GM12878 (cell line): ENCODE data around the gene CASR.

Source experiments
- CTCF ChIP-seq, 3 experiments: IDR thresholded peaks in 2 of 3; conservative IDR thresholded peaks in 1 of 3; 2 replicates each; pipeline ENCODE4 v1.5.1; 2011; ENCODE audit warnings: low read depth in 3 of 3, low read length in 3 of 3, mild to moderate bottlenecking in 3 of 3, control low read depth in 2 of 3, moderate library complexity in 2 of 3, inconsistent platforms in 1 of 3, mixed read lengths in 1 of 3; ENCODE audit not compliant: control insufficient read depth in 2 of 3, insufficient read depth in 1 of 3; ENCODE audit errors: extremely low read depth in 1 of 3
- EZH2 ChIP-seq: IDR thresholded peaks from 2 replicates; pipeline ENCODE4 v1.6.1; 2012; ENCODE audit warnings: low read depth, mild to moderate bottlenecking, control low read depth, inconsistent platforms, low read length, borderline replicate concordance; ENCODE audit not compliant: control insufficient read depth
- HDGF ChIP-seq: fragments of 450-650 bp; IDR thresholded peaks from 2 replicates; pipeline ENCODE4 v1.6.1; 2016; ENCODE audit warnings: antibody characterized with exemption
- IRF4 ChIP-seq: IDR thresholded peaks from 2 replicates; pipeline ENCODE4 v1.6.1; 2011; ENCODE audit warnings: low read depth, low read length
- JUND ChIP-seq: IDR thresholded peaks from 2 replicates; pipeline ENCODE4 v1.6.1; 2012; ENCODE audit warnings: low read depth, mild to moderate bottlenecking, low read length, improper control_type of control experiment, moderate library complexity
- KDM1A ChIP-seq: fragments of 200-600 bp; sonication (generic); IDR thresholded peaks from 2 replicates; pipeline ENCODE4 v1.6.1; 2016; ENCODE audit warnings: borderline replicate concordance
- POLR2AphosphoS5 ChIP-seq: IDR thresholded peaks from 2 replicates; pipeline ENCODE4 v1.6.1; 2011; ENCODE audit warnings: mild to moderate bottlenecking, low read length, inconsistent platforms
- SREBF2 ChIP-seq: IDR thresholded peaks from 2 replicates; pipeline ENCODE4 v1.6.1; 2012; ENCODE audit warnings: mild to moderate bottlenecking, low read length
- TAF1 ChIP-seq: IDR thresholded peaks from 2 replicates; pipeline ENCODE4 v1.6.1; 2011; ENCODE audit warnings: mild to moderate bottlenecking, low read depth, low read length, borderline replicate concordance
- YY1 ChIP-seq: IDR thresholded peaks from 2 replicates; pipeline ENCODE4 v1.6.1; 2011; ENCODE audit warnings: low read depth, mild to moderate bottlenecking, low read length
- ZNF592 ChIP-seq: fragments of 450-650 bp; IDR thresholded peaks from 2 replicates; pipeline ENCODE4 v1.6.1; 2017; ENCODE audit warnings: mild to moderate bottlenecking, moderate library complexity
- TF ChIP-seq, protein P1 (sequence below): IDR thresholded peaks from 2 replicates; pipeline ENCODE4 v1.6.1; 2011; ENCODE audit warnings: mild to moderate bottlenecking, low read depth, low read length, moderate library complexity; ENCODE audit not compliant: insufficient replicate concordance
- TF ChIP-seq, protein P2 (sequence below): IDR thresholded peaks from 2 replicates; pipeline ENCODE4 v1.6.1; 2012; ENCODE audit warnings: mild to moderate bottlenecking, low read depth, low read length

DNA sequence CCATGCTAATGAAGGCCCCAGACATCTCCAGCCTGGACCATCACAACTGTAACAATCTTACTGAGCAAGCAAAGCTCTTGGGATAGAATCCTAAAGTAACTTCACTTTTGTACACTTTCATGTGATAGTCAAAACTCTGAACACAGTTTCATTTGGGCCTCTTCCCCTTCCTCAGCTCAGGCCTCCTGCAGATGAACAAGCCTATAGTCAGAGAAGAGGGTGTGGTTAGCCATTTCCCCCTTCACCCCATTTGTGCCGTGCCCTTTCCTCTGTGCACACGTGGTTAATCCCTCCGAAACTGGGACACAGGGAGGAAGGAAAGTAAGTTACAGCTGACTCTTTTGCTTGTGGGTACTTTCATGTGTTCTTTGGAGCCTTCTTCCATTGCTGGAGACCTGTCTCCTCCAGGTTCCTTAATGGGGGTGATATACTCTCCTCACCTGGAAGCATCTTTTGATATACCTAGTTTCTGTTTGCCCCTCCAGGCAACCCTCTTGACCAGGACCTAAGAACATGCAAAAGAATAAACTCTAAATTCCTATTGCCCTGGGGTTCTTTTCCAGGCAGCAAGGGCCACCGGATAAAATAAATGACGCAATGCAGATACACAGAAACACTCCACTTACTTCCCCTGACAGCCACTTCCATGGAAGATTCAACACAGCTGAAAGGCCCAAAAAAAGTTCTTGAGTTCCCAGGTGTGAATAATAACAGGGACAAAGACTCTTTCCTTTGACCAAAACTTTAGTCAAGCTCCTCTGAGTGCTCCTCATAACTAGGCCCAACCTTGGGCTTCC lies 112.0 kb downstream of the CASR start:
- TF ChIP-seq POLR2AphosphoS5: no peak
- no peak for TF ChIP-seq CTCF (IDR thresholded peaks at IDR 0.05 in 2 of 3, conservative IDR thresholded peaks at IDR 0.05 in 1 of 3; ENCODE audit: control insufficient read depth in 2 of 3, extremely low read depth in 1 of 3, insufficient read depth in 1 of 3, low read depth in 3 of 3, low read length in 3 of 3)
- no peak for TF ChIP-seq YY1
- TF ChIP-seq SREBF2: no peak
- TF ChIP-seq ZNF592: no peak
- TF ChIP-seq JUND: no peak
- TF ChIP-seq KDM1A: no peak
- TF ChIP-seq, protein P1, sequence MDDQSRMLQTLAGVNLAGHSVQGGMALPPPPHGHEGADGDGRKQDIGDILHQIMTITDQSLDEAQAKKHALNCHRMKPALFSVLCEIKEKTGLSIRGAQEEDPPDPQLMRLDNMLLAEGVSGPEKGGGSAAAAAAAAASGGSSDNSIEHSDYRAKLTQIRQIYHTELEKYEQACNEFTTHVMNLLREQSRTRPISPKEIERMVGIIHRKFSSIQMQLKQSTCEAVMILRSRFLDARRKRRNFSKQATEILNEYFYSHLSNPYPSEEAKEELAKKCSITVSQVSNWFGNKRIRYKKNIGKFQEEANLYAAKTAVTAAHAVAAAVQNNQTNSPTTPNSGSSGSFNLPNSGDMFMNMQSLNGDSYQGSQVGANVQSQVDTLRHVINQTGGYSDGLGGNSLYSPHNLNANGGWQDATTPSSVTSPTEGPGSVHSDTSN: no peak
- no peak for TF ChIP-seq EZH2
- no peak for TF ChIP-seq IRF4
- TF ChIP-seq HDGF: no peak
- TF ChIP-seq, protein P2, sequence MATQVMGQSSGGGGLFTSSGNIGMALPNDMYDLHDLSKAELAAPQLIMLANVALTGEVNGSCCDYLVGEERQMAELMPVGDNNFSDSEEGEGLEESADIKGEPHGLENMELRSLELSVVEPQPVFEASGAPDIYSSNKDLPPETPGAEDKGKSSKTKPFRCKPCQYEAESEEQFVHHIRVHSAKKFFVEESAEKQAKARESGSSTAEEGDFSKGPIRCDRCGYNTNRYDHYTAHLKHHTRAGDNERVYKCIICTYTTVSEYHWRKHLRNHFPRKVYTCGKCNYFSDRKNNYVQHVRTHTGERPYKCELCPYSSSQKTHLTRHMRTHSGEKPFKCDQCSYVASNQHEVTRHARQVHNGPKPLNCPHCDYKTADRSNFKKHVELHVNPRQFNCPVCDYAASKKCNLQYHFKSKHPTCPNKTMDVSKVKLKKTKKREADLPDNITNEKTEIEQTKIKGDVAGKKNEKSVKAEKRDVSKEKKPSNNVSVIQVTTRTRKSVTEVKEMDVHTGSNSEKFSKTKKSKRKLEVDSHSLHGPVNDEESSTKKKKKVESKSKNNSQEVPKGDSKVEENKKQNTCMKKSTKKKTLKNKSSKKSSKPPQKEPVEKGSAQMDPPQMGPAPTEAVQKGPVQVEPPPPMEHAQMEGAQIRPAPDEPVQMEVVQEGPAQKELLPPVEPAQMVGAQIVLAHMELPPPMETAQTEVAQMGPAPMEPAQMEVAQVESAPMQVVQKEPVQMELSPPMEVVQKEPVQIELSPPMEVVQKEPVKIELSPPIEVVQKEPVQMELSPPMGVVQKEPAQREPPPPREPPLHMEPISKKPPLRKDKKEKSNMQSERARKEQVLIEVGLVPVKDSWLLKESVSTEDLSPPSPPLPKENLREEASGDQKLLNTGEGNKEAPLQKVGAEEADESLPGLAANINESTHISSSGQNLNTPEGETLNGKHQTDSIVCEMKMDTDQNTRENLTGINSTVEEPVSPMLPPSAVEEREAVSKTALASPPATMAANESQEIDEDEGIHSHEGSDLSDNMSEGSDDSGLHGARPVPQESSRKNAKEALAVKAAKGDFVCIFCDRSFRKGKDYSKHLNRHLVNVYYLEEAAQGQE: no peak
- no peak for TF ChIP-seq TAF1
